SK-N-SH treated with all-trans-retinoic acid at 6 μM for 48 hours (cell line): Measurements from ENCODE around the gene BMP10.

Source experiments
- CSDC2 ChIP-seq: fragments of 250-450 bp; sonication (Bioruptor Pico); IDR thresholded peaks from 2 replicates; pipeline ENCODE4 v1.5.0; 2020; ENCODE audit warnings: mild to moderate bottlenecking, moderate library complexity
- PPARA ChIP-seq: fragments of 250-450 bp; sonication (Bioruptor Pico); IDR thresholded peaks from 2 replicates; pipeline ENCODE4 v1.5.0; 2020; ENCODE audit warnings: mild to moderate bottlenecking, borderline replicate concordance
- TOX ChIP-seq: fragments of 250-450 bp; sonication (Bioruptor Pico); IDR thresholded peaks from 2 replicates; pipeline ENCODE4 v1.8.0; 2021; ENCODE audit warnings: mild to moderate bottlenecking, moderate library complexity, borderline replicate concordance
- ZFP30 ChIP-seq: fragments of 450-650 bp; formaldehyde crosslinking; IDR thresholded peaks from 2 replicates; pipeline ENCODE4 v1.5.0; 2022; ENCODE audit warnings: mild to moderate bottlenecking, moderate library complexity
- TF ChIP-seq, protein P1 (sequence below): fragments of 250-450 bp; sonication (Bioruptor Pico); IDR thresholded peaks from 2 replicates; pipeline ENCODE4 v1.8.0; 2021; ENCODE audit warnings: low read depth, mild to moderate bottlenecking, moderate library complexity, borderline replicate concordance
- TF ChIP-seq, protein P2 (sequence below): fragments of 250-450 bp; sonication (Bioruptor Pico); IDR thresholded peaks from 2 replicates; pipeline ENCODE4 v1.8.0; 2020; ENCODE audit warnings: mild to moderate bottlenecking, moderate library complexity, borderline replicate concordance

DNA sequence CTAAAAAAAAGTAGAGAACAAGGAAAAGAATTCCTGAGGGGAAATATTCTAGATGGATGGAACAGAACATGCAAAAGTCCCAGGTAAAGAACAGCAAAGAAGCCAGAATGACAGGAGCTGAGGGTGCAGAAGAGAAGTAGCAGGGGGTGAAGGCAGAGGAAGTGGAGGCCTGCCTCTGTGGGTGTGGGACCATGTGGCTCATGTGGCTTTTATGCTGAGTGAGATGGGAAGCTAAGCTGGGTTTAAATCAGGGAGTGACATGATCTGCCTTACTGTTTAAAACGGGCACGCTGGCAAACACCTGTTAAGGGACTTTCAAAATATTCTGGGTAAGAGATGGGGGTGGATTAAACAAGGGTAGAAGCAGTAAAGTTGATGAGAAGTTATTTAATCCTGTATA is 41.5 kb upstream of the BMP10 start:
- TF ChIP-seq ZFP30 = no peak
- no peak for TF ChIP-seq CSDC2 (CRISPR knock-in tag)
- TF ChIP-seq PPARA = no peak
- TF ChIP-seq, protein P1, sequence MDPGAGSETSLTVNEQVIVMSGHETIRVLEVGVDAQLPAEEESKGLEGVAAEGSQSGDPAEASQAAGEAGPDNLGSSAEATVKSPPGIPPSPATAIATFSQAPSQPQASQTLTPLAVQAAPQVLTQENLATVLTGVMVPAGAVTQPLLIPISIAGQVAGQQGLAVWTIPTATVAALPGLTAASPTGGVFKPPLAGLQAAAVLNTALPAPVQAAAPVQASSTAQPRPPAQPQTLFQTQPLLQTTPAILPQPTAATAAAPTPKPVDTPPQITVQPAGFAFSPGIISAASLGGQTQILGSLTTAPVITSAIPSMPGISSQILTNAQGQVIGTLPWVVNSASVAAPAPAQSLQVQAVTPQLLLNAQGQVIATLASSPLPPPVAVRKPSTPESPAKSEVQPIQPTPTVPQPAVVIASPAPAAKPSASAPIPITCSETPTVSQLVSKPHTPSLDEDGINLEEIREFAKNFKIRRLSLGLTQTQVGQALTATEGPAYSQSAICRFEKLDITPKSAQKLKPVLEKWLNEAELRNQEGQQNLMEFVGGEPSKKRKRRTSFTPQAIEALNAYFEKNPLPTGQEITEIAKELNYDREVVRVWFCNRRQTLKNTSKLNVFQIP = no peak
- TF ChIP-seq, protein P2, sequence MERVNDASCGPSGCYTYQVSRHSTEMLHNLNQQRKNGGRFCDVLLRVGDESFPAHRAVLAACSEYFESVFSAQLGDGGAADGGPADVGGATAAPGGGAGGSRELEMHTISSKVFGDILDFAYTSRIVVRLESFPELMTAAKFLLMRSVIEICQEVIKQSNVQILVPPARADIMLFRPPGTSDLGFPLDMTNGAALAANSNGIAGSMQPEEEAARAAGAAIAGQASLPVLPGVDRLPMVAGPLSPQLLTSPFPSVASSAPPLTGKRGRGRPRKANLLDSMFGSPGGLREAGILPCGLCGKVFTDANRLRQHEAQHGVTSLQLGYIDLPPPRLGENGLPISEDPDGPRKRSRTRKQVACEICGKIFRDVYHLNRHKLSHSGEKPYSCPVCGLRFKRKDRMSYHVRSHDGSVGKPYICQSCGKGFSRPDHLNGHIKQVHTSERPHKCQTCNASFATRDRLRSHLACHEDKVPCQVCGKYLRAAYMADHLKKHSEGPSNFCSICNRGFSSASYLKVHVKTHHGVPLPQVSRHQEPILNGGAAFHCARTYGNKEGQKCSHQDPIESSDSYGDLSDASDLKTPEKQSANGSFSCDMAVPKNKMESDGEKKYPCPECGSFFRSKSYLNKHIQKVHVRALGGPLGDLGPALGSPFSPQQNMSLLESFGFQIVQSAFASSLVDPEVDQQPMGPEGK (CRISPR knock-in tag) = no peak
- no peak for TF ChIP-seq TOX
